Raji (cell line): ENCODE measurements around the gene EYS.

Source experiments
- POLR2A ChIP-seq: IDR thresholded peaks from 2 replicates; pipeline ENCODE4 v1.6.1; 2011; ENCODE audit warnings: low read depth, low read length, control low read depth; ENCODE audit not compliant: insufficient read depth

The EYS gene

GRCh38 chr6:64326939-64327338, 1380.1 kb downstream of the EYS start:
- TF ChIP-seq POLR2A = no peak

DNA sequence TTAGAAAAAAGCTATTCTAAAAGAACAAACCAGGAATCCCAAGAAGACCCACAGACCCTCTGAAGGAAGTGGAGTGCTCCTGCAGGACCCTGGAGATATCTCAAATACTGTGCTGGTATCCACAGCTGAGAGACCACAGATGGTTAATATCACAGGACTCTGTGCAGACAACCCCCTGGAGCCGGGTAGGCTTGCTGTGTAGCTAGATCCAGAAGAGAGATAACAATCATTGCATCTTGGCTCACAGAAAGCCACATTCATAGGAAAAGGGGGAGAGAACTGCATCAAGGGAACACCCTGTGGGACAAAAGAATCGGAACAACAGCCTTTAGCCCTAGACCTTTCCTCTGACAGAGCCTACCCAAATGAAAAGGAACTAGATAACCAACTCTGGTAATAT, 1381.9 kb downstream of the EYS start:
- TF ChIP-seq POLR2A = no peak

GRCh38 chr6:64310214-64310613, 1396.8 kb downstream of the EYS start:
- TF ChIP-seq POLR2A = no peak

GRCh38 chr6:64301307-64302236, 1405.5 kb downstream of the EYS start:
- no peak for TF ChIP-seq POLR2A

DNA sequence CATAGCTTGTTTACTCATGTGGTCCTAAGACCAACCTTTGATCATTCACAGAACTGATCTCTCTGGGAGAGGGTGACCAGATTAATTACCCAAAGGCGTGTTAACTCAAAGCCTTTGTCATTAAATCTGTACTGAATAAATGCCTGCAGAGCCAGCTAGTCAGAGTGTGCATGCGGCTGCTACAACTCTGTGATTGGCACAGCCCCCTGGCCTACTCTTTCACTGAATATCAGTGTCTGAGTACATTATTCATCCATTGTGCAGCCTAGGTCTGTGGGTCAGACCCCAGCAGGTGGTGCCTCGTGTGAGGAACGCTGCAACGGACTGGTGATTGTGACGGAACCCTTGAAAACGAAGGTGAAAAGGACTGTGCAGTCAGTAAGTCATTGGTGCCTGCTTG, 1407.8 kb downstream of the EYS start:
- TF ChIP-seq POLR2A = no peak

GRCh38 chr6:64294034-64294433, 1413.0 kb downstream of the EYS start:
- no peak for TF ChIP-seq POLR2A

- TF ChIP-seq POLR2A = no peak
Measured at GRCh38 chr6:64293298-64293697, 1413.7 kb downstream of the EYS start.

DNA sequence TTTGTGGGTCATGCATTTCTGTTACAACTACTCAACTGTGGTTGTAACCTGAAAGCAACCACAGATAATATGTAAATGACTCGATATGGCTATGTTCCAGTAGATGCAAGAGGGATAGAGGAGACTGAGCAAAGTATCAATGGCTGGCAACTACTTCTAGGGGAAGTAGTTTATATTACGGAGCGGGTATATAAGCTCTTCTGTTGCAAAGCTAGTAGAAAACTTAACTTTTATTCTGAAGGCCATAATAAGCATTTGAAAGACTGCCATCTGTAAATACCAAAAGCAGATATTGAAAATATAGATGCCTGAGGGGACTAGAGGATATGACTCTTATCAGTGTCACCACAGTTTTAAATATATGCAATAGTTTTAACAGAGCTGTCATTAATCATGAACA, 1416.2 kb downstream of the EYS start:
- TF ChIP-seq POLR2A = no peak

GRCh38 chr6:64289931-64290330, 1417.1 kb downstream of the EYS start:
- no peak for TF ChIP-seq POLR2A

DNA sequence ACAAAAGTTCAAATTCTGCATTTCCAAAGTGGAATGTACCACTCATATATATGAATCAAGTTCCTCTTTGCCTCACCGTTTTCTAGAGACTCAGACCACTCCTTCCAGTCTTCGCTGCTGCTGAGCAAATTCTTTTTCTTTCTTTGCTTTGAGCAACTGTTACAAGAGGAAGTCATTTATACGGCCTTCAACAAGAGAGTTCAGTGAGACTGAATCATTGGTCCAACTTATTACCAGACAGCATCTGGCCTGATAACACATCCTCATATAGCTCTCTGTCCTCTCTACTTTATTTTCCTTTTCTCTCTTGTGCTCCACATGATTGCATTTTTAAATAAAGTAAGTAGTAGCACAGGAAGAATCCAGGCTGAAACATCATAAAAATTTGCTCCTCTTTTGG, 1418.7 kb downstream of the EYS start:
- no peak for TF ChIP-seq POLR2A

GRCh38 chr6:64281167-64281566, 1425.9 kb downstream of the EYS start:
- TF ChIP-seq POLR2A = no peak

DNA sequence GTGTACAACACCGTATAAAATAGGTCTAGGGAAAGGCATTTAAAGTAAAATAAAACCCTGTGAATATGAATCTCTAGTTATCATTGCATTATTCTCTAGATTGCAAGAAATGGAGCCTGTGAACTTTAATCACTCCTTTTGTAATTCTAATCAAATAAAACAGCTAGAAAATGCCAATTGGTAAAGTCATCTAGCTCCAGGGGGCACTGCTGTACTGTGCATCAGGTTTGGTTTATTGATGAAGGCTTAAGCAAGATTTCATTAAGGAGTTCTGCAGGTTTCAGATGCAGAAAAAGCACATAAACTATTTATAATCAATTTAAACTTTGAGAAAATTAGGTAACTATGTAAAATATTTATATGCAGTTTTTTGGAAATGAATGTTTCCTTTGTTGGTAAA, 1426.5 kb downstream of the EYS start:
- TF ChIP-seq POLR2A = no peak

DNA sequence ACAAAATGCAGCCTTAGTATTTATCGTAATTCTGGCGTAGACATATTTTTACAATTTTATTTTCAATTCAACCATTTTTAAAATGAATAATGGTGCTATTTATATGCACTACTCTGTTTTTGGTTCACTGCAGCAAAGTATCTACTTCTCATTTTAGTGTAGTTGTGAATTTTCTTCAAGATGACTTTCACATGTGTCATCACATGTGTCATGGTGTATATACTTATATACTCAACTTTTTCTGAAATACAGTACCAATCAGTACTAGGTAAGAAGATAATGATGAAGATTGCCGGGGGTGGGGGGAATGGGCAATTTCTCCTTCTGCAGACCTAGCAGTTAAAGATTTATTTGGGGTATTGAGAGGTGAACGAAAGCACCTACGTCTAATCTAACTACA, 1436.9 kb downstream of the EYS start:
- no peak for TF ChIP-seq POLR2A

DNA sequence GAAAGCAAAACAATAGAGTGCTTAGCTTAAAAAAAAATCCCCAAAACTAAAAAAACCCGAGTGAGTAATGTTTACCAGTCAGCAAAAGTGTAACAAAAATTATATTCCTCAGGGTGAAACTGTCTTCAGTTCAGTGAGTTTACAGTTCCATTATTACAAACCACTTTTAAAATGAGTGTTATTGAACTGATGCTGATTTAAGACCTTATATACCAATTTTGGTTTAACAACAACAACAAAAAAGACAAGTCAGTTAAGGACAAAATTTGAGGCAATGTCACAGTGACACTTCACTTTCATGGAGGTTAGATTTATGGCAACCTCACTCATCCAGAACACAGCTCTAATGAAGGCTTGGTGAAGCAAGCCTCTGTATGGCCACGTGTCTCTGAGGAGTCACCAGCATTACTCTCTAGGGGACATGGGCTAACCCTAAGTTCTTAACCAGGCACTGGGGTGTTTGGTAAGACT, 1440.6 kb downstream of the EYS start:
- no peak for TF ChIP-seq POLR2A

GRCh38 chr6:64263778-64264177, 1443.2 kb downstream of the EYS start:
- no peak for TF ChIP-seq POLR2A

DNA sequence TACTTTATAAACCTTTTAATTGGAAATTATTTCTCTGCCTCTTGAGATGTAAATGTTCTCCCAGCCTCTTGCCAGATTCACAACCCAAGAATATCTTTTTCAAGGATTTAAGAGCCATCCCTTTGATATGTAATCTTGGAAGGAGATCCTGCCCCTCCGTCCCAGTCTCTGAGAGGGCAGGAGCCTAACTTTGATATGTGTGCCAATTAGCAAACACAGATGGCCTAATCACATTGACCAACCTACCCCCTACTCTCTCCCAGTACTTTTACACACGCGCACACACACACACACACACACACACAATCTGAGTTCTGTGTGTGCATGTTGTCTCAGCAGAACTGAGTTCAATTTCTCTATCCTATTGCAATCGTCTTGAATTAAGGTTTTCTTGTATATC, 1447.7 kb downstream of the EYS start:
- no peak for TF ChIP-seq POLR2A

DNA sequence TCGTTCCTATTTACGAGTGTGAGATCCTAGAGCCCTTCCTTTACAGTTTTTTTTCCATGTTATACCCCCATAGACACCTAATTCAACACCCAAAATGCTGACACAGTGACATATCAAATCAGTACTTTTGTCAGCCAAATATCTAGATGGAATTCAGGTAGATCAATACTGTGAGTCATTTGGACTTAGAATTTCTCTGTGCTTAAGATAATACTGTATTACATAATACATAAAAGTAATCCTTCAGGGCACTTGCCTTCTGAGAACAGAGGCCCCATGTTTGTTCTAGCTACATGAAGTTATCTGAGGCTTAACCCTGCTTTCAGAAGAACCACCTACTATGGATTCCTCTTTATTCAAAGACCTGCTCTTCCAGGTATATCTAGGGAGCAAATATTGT, 1448.3 kb downstream of the EYS start:
- TF ChIP-seq POLR2A = no peak
